SK-N-DZ (cell line): ENCODE data around the gene CAPZB.

Source experiments
- DNase-seq: peaks from one replicate; pipeline ENCODE4 v3.0.0-alpha.2; 2015; ENCODE audit warnings: low spot score

The CAPZB gene

GRCh38 chr1:19430121-19431068, 54.9 kb downstream of the CAPZB start:
- no peak for DNase-seq

- DNase-seq = no peak
Observed at GRCh38 chr1:19429611-19430010, 55.7 kb downstream of the CAPZB start.

GRCh38 chr1:19427087-19427781, 58.1 kb downstream of the CAPZB start:
- no peak for DNase-seq

GRCh38 chr1:19426294-19427086, 58.8 kb downstream of the CAPZB start:
- no peak for DNase-seq

GRCh38 chr1:19425646-19426239, 59.6 kb downstream of the CAPZB start:
- no peak for DNase-seq

- no peak for DNase-seq
Observed at GRCh38 chr1:19424651-19425570, 60.4 kb downstream of the CAPZB start.

GRCh38 chr1:19423130-19423529, 62.2 kb downstream of the CAPZB start:
- DNase-seq = no peak

GRCh38 chr1:19421365-19421764, 64.0 kb downstream of the CAPZB start:
- DNase-seq = no peak

- DNase-seq = no peak
Observed at GRCh38 chr1:19420606-19421005, 64.7 kb downstream of the CAPZB start.

GRCh38 chr1:19419691-19420090, 65.6 kb downstream of the CAPZB start:
- DNase-seq = no peak

- DNase-seq = no peak
Observed at GRCh38 chr1:19418503-19418971, 66.8 kb downstream of the CAPZB start.

GRCh38 chr1:19416921-19417470, 68.3 kb downstream of the CAPZB start:
- DNase-seq = no peak

GRCh38 chr1:19416145-19416544, 69.2 kb downstream of the CAPZB start:
- DNase-seq = no peak

- no peak for DNase-seq
Observed at GRCh38 chr1:19414515-19415121, 70.7 kb downstream of the CAPZB start.

GRCh38 chr1:19413999-19414398, 71.3 kb downstream of the CAPZB start:
- no peak for DNase-seq

GRCh38 chr1:19412654-19413053, 72.7 kb downstream of the CAPZB start:
- DNase-seq = no peak

GRCh38 chr1:19411612-19412011, 73.7 kb downstream of the CAPZB start:
- no peak for DNase-seq

GRCh38 chr1:19410393-19410792, 74.9 kb downstream of the CAPZB start:
- no peak for DNase-seq

GRCh38 chr1:19409477-19410341, 75.6 kb downstream of the CAPZB start:
- no peak for DNase-seq
